Keratinocyte (primary cell): ENCODE measurements around the gene GSN. TPM values are rescaled to one million over a fixed set of nuclear protein-coding genes. Genes with fewer than 3 reads are reported as not detected.

ENCODE experiments used
- DNase-seq: peaks from one replicate; pipeline ENCODE4 v3.0.0-alpha.2; 2011; ENCODE audit warnings: low read depth, missing footprints, low spot score
- FAIRE-seq: peaks from 2 replicates; lab custom pipeline; 2011; peaks lifted over from hg19 to GRCh38; lab: Jason Lieb, UNC
- H2AFZ ChIP-seq: 2 replicates; pipeline ENCODE4 v1.6.0; 2012; ENCODE audit warnings: low read length, control low read depth, inconsistent platforms; ENCODE audit not compliant: control insufficient read depth
- H3K27ac ChIP-seq: 2 replicates; pipeline ENCODE4 v1.5.1; 2011; ENCODE audit warnings: low read length; ENCODE audit not compliant: control insufficient read depth, insufficient read depth
- H3K27me3 ChIP-seq: 3 replicates; pipeline ENCODE4 v1.6.0; 2011; ENCODE audit warnings: low read length; ENCODE audit not compliant: control insufficient read depth, insufficient read depth; ENCODE audit errors: extremely low read depth
- H3K36me3 ChIP-seq, 2 experiments: 2 replicates in 1 of 2; 3 replicates in 1 of 2; pipeline ENCODE4 v1.5.1; 2011; ENCODE audit warnings: low read length in 2 of 2, mild to moderate bottlenecking in 1 of 2; ENCODE audit not compliant: control insufficient read depth in 2 of 2, insufficient read depth in 2 of 2; ENCODE audit errors: extremely low read depth in 1 of 2
- H3K4me1 ChIP-seq: 3 replicates; pipeline ENCODE4 v1.5.1; 2011; ENCODE audit warnings: low read length; ENCODE audit not compliant: control insufficient read depth, insufficient read depth; ENCODE audit errors: extremely low read depth
- H3K4me2 ChIP-seq: 3 replicates; pipeline ENCODE4 v1.6.0; 2011; ENCODE audit warnings: low read depth, low read length; ENCODE audit not compliant: control insufficient read depth, insufficient read depth; ENCODE audit errors: extremely low read depth
- H3K4me3 ChIP-seq, 3 experiments: fragments of 200-600 bp in 1 of 3; sonication (generic) in 1 of 3; 2 replicates in 2 of 3; 3 replicates in 1 of 3; pipeline ENCODE4 v1.5.1; 2011 to 2016; ENCODE audit warnings: low read length in 3 of 3, mild to moderate bottlenecking in 3 of 3, control low read depth in 2 of 3, inconsistent platforms in 1 of 3, low read depth in 1 of 3, mixed read lengths in 1 of 3, mixed run types in 1 of 3, moderate library complexity in 1 of 3; ENCODE audit not compliant: control insufficient read depth in 2 of 3, insufficient read depth in 2 of 3; ENCODE audit errors: extremely low read depth in 1 of 3
- H3K79me2 ChIP-seq: 2 replicates; pipeline ENCODE4 v1.6.0; 2012; ENCODE audit warnings: low read length; ENCODE audit not compliant: control insufficient read depth, insufficient read depth
- H3K9ac ChIP-seq: 3 replicates; pipeline ENCODE4 v1.6.0; 2011; ENCODE audit warnings: low read length; ENCODE audit not compliant: control insufficient read depth, insufficient read depth; ENCODE audit errors: extremely low read depth
- H3K9me1 ChIP-seq: 3 replicates; pipeline ENCODE4 v1.6.0; 2011; ENCODE audit warnings: low read length; ENCODE audit not compliant: control insufficient read depth, insufficient read depth; ENCODE audit errors: extremely low read depth
- H3K9me3 ChIP-seq: 2 replicates; pipeline ENCODE4 v1.5.1; 2012; ENCODE audit warnings: low read depth, low read length; ENCODE audit not compliant: control insufficient read depth
- H4K20me1 ChIP-seq: 3 replicates; pipeline ENCODE4 v1.6.0; 2011; ENCODE audit warnings: low read length; ENCODE audit not compliant: control insufficient read depth, insufficient read depth; ENCODE audit errors: extremely low read depth
- EZH2 ChIP-seq: IDR thresholded peaks from one replicate; pipeline ENCODE4 v1.6.1; 2012; ENCODE audit warnings: inconsistent platforms, mild to moderate bottlenecking, low read length, moderate library complexity
- dilution Hi-C: fragments of 300-500 bp; cut with MboI; formaldehyde crosslinking; loops from one replicate; pipeline ENCODE4 v1.7.0; 2020; ENCODE audit warnings: low sequenced_read_pairs; ENCODE audit not compliant: extremely low pct_ligation_motif_present
- polyA plus RNA-seq, 5 experiments: library from polyadenylated mRNA; depleted of rRNA in 3 of 5; stranded (reverse) in 3 of 5; stranded (forward) in 1 of 5; unstranded in 1 of 5; fragments of >200 nt; gene quantifications; 1 replicate in 1 of 5; 2 replicates in 3 of 5; 3 replicates in 1 of 5; pipeline versions ENCODE4 v1.2.1 to v1.2.3, GENCODE V29; 2011 to 2012; ENCODE audit warnings: missing spikeins in 2 of 5, low read depth in 1 of 5, low replicate concordance in 1 of 5
- TF ChIP-seq, protein P1 (sequence below), 3 experiments: IDR thresholded peaks in 1 of 3; conservative IDR thresholded peaks in 1 of 3; optimal IDR thresholded peaks in 1 of 3; 2 replicates in 2 of 3; 3 replicates in 1 of 3; pipeline versions ENCODE3 to v1.5.1; 2011; ENCODE audit warnings: low read length in 3 of 3, mild to moderate bottlenecking in 3 of 3, moderate library complexity in 2 of 3, control low read depth in 1 of 3, inconsistent platforms in 1 of 3; ENCODE audit not compliant: insufficient read depth in 2 of 3; ENCODE audit errors: extremely low read depth in 1 of 3

The GSN gene
- polyA plus RNA-seq, 1 donor (not counting 4 experiments of a cell fraction or from before 2014, with no cell fraction given) = 166 TPM

DNA sequence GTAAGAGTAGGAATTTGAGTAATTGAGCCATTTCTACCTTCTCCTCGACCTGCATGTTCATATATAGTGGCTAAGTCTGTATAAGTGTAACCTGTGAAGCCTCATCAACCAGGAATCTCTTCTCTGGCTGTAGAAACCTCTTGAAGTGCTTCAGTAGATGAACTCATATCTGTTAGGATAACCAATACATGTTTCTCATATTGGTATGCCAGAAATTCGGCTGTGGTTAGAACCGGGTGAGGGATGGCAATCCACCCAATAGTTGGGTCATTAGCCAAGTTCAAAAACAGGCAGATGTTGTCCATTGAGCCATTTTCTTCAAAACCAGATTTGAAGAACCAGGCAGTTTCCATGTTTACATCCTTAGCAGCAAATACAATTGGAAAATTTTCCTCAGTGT, 28.9 kb upstream of the GSN start:
- H3K9me3 ChIP-seq = no peaks in the 10 kb centered on the region
- no peaks in the 10 kb centered on the region for H3K27me3 ChIP-seq
- no peak overlapping the region for H3K9ac ChIP-seq
- no peaks in the 10 kb centered on the region for H3K36me3 ChIP-seq
- no peak overlapping the region for H3K4me2 ChIP-seq
- dilution Hi-C loops = no loop called here
- no peak for DNase-seq
- no peak for TF ChIP-seq EZH2
- TF ChIP-seq, protein P1, sequence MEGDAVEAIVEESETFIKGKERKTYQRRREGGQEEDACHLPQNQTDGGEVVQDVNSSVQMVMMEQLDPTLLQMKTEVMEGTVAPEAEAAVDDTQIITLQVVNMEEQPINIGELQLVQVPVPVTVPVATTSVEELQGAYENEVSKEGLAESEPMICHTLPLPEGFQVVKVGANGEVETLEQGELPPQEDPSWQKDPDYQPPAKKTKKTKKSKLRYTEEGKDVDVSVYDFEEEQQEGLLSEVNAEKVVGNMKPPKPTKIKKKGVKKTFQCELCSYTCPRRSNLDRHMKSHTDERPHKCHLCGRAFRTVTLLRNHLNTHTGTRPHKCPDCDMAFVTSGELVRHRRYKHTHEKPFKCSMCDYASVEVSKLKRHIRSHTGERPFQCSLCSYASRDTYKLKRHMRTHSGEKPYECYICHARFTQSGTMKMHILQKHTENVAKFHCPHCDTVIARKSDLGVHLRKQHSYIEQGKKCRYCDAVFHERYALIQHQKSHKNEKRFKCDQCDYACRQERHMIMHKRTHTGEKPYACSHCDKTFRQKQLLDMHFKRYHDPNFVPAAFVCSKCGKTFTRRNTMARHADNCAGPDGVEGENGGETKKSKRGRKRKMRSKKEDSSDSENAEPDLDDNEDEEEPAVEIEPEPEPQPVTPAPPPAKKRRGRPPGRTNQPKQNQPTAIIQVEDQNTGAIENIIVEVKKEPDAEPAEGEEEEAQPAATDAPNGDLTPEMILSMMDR (optimal IDR thresholded peaks at IDR 0.05 in 1 of 3, IDR thresholded peaks at IDR 0.05 in 1 of 3, conservative IDR thresholded peaks at IDR 0.05 in 1 of 3; ENCODE audit: extremely low read depth in 1 of 3, insufficient read depth in 2 of 3, low read length in 3 of 3) = no peak
- FAIRE-seq = no peak
- no peak overlapping the region for H2AFZ ChIP-seq
- peaks cover 12% of the 10 kb centered on the region for H3K4me1 ChIP-seq
- no peak overlapping the region for H3K4me3 ChIP-seq
- H4K20me1 ChIP-seq = no peaks in the 10 kb centered on the region
- H3K27ac ChIP-seq = no peak overlapping the region
- H3K9me1 ChIP-seq = no peaks in the 10 kb centered on the region
- no peaks in the 10 kb centered on the region for H3K79me2 ChIP-seq

DNA sequence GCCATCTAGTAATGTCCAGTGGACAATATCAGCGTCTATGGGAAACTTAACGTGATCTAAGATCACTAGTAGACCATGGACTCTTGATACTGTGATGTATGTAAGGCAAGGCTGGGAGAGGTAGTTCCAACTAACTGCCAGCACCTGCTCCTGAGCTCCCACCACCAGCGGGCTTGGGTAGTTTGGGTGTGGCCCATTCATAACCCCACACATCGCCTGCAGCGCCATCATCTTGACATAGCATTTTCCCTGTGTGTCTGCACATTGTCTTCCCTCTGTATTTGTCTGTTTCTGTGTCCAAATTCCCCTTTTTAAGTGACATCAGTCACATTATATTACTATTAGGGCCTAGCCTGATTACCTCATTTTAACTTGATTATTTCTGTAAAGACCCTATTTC, 28.1 kb upstream of the GSN start:
- H3K27ac ChIP-seq = no peak overlapping the region
- H3K4me1 ChIP-seq = peaks cover 5% of the 10 kb centered on the region
- H4K20me1 ChIP-seq = no peaks in the 10 kb centered on the region
- no peaks in the 10 kb centered on the region for H3K9me3 ChIP-seq
- H3K4me2 ChIP-seq = no peak overlapping the region
- DNase-seq (no peak), FAIRE-seq (no peak)
- no peaks in the 10 kb centered on the region for H3K36me3 ChIP-seq
- no peak overlapping the region for H2AFZ ChIP-seq
- no peaks in the 10 kb centered on the region for H3K27me3 ChIP-seq
- TF ChIP-seq, protein P1 (optimal IDR thresholded peaks at IDR 0.05 in 1 of 3, IDR thresholded peaks at IDR 0.05 in 1 of 3, conservative IDR thresholded peaks at IDR 0.05 in 1 of 3; ENCODE audit: extremely low read depth in 1 of 3, insufficient read depth in 2 of 3, low read length in 3 of 3) = no peak
- no peak for TF ChIP-seq EZH2
- no peaks in the 10 kb centered on the region for H3K9me1 ChIP-seq
- H3K4me3 ChIP-seq = no peak overlapping the region
- H3K9ac ChIP-seq = no peak overlapping the region
- H3K79me2 ChIP-seq = no peaks in the 10 kb centered on the region
- dilution Hi-C loops = no loop called here
